Breast epithelium (tissue), 3 donors: ENCODE results near the gene ARL3.

Experiments used
- POLR2A ChIP-seq: fragments of 450-650 bp; IDR thresholded peaks from one replicate; pipeline ENCODE4 v1.6.1; 2016; ENCODE audit warnings: antibody characterized with exemption, mild to moderate bottlenecking, moderate library complexity
- POLR2AphosphoS5 ChIP-seq, 3 donors: sonication (generic); formaldehyde crosslinking; IDR thresholded peaks; one replicate each; pipeline ENCODE4 v1.6.1; 2017; ENCODE audit warnings: antibody characterized with exemption in 3 of 3
- TF ChIP-seq, protein P1 (sequence below), 3 donors: fragments of 450-650 bp; IDR thresholded peaks; one replicate each; pipeline ENCODE4 v1.5.1; 2016 to 2017; ENCODE audit warnings: antibody characterized with exemption in 3 of 3, mild to moderate bottlenecking in 3 of 3, moderate library complexity in 3 of 3

DNA sequence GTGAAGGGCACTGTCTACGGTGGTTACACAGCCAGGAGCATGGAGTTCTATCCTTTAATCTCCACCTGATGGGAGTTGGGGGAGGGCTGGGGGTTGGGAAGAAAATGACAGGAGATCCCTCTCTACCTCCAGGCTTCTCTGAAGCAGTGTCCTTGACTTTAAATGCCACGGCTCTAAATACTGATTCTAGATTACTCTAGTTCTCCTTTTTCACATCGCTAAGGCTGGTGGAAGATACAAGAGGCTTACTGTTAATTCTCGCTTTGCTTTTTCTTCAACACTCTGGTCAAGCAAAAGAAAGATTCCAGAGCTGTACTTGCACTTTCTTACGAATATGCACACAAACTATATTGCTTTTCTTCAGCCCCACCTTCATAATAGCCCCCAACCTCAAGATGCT is 30.5 kb downstream of the ARL3 start:
- TF ChIP-seq, protein P1, sequence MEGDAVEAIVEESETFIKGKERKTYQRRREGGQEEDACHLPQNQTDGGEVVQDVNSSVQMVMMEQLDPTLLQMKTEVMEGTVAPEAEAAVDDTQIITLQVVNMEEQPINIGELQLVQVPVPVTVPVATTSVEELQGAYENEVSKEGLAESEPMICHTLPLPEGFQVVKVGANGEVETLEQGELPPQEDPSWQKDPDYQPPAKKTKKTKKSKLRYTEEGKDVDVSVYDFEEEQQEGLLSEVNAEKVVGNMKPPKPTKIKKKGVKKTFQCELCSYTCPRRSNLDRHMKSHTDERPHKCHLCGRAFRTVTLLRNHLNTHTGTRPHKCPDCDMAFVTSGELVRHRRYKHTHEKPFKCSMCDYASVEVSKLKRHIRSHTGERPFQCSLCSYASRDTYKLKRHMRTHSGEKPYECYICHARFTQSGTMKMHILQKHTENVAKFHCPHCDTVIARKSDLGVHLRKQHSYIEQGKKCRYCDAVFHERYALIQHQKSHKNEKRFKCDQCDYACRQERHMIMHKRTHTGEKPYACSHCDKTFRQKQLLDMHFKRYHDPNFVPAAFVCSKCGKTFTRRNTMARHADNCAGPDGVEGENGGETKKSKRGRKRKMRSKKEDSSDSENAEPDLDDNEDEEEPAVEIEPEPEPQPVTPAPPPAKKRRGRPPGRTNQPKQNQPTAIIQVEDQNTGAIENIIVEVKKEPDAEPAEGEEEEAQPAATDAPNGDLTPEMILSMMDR (IDR thresholded peaks at IDR 0.05), result no peak
- TF ChIP-seq POLR2AphosphoS5 (IDR thresholded peaks at IDR 0.05), result no peak
- no peak for TF ChIP-seq POLR2A
